NOMO-1 treated with DMSO at 0.1 percent for 48 hours (cell line): ENCODE measurements around the gene MTCP1.

Experiments
- DNase-seq: peaks from one replicate; lab custom pipeline; 2025; ENCODE audit not compliant: unreplicated experiment; lab: John Stamatoyannopoulos, UW

The MTCP1 gene

DNA sequence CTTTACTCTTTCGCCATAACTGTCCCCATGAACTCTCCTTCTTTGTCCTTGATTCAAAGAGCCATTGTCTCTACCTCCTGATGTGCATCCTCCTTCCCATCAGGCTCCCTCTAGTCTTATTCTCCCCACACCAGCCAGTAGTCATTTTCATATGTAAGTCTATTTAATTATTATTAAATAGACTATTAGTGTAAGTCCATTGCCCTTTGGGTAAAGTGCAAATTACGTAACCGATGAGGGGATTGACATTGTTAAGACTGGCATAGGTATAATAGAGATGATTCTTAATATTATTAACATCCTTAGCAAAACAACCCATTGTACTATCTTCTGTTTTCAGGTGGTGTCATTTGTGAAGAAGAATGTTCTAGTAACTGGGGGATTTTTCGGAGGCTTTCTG, 16.7 kb downstream of the MTCP1 start:
- DNase-seq: no peak

DNA sequence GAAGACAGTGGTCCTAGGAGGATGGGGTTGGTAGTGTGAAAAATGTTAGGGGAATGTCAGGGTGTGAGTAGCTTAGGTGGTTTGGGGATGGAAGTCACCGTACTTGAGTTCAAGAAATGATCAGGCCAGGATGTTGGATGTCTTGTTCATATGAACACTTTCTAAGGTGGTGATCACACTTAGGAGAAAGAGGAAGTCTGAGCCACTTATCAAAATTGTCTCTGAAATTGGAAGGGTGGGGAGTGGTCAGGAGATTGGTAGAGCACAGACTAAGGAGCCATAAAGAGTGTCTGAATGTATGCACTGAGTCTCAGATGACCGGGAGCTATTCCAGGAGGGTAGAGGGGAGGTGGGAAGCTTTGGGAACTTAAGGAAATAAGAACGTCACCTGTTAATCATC, 17.3 kb downstream of the MTCP1 start:
- DNase-seq: no peak

DNA sequence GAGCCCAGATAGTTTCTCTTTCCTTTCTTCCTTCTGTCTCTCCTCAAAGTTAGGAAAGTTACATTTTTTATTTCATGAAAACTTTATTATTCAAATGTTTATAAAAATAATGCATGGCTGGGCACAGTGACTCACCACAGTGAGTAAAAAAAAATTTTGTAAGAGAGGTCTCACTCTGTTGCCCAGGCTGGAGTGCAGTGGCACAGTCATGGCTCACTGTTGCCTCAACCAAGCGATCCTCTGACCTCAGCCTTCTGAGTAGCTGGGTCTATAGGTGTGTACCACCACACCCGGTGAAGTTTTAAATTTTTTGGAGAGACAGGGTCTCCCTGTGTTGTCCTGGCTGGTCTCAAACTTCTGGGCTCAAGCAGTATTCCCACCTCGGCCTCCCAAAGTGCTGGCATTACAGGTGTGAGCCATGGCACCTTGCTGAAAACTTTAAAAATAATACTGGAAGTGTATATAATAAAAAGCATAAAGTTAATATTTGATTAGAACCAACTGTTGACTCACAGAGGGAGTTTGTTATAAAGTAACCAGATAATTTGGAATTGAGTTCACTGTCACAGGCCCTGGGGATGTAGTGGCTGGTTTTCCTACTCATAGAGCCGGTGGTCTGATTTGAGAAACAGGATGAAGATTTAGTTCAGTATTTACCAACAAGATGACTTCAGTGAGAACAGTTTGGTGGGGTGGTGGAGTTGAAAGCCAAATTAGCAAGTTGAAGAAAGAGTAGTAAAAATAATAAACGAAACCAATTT, 18.0 kb downstream of the MTCP1 start:
- no peak for DNase-seq

DNA sequence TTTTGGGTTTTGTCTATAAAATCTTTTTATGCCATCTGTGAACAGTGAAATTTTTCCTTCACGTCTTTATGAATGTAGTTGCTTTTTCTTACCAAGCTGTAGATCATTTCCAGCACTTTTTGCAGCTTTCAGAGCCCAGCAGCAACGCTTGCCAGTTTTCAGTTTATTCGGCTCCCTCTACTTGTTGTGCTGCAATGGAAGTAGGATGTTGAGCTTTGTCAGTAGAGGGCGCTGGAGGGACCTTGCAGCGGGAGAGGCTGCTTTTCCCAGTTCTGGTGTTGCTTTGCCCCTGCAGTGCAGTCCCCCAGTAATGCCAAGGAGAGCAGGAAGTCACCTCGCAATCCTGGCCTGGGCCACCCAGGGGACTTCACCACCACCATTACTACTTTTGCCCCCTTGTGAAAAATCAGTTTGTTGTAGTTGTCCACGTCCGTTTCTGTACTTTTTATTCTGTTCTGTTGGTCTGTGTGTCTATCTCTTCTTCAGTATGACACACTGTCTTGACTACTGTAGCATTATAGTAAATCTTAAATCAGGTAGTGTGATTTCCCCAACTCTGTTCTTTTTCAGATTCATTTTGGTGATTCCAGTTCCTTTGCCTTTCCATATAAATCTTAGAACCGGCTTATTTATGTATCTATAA, 21.8 kb downstream of the MTCP1 start:
- peak; percentile 27 for DNase-seq

DNA sequence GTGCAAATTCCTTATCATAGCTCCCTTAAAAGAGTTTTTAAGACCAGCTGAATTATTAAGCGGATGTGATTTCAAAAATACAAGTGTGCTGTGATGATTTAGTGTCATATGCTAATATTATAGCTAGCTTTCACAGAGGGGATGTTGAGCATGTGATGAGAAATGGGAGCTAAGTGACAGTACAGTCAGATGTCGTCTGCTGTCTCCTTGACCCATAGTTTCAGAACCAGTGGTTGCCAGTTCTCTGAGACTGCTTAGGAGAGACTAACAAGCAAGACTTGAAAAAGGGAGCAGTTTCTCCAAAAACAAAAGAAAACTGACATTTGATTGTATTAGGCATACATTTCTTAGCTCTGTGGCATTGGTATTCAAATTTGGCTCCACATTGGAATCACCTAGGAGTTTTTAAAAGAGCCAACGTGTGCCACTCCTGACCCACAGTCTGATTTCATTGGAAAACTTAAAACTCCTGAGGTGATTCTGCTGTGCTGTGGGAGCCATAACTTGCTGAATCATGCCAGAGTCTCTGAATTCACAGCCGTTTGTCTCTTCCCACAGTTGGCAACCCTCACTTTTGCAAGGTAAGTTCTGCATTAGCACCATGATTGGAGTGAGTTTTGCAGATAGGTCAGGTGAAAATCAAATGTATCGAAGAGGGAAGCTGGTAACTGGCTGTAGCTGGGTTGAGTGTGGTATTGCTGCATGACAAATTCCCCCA, 24.0 kb downstream of the MTCP1 start:
- DNase-seq: no peak

DNA sequence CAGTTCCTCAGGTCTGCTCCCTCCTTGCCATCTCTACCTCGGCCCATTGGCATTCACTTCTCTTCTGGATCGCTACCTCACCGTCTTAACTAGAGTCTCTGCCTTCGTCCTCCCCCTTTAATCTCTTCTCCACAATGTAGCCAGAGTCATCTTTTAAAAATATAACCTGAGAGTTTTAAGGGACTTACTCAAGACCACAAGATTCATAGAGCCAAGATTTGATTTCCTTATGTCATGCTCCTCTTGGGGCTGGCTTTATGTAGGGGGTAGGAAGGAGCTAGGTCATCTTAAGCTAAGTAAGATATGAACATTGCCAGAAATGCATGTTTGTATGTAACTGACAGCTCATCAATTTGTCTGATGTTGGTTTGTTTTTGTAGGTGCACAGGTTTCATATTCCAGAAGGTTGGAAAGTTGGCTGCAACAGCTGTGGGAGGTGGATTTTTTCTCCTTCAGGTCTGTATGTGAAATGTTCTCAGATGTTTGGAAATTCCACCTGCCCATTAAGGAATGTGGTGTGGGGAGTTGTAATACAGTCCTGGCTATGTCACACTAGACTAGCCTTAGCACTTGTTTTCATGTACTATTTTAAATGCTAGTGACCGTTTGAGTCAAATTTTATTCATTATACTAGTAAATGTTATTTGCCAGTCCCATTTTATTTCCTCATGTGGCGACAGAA, 24.7 kb downstream of the MTCP1 start:
- no peak for DNase-seq

DNA sequence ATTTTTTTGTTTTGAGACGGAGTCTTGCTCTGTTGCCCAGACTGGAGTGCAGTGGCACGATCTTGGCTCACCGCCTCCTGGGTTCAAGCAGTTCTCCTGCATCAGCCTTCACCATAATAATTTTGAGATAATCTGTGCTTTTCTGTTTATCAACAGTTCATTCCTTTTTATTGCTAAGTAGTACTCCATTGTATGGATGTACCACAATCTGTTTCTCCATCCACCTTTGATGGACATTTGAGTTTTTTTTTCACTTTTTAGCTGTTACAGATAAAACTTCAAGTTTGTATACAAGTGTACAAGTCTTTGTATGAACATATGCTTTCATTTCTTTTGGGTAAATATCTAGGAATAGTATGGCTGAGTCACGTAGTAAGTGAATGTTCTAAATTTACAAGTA, 35.2 kb downstream of the MTCP1 start:
- no peak for DNase-seq

DNA sequence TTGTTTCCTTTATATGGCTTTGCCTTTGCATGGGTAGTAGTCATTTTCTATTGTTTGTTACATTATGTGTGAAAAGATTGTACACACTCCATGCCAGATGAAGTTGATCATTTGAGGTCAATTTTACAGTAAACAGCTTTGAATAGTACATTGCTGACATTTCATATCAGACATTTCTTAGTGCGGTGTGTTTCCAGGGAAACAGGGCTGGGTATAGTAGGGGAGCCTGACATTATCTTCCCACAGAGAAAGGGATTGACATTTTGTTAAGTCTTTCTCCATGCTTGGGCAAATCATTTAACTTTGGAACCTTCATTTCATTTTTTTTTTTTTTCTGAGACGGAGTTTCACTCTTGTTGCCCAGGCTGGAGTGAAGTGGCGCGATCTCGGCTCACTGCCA, 39.3 kb downstream of the MTCP1 start:
- DNase-seq: no peak

DNA sequence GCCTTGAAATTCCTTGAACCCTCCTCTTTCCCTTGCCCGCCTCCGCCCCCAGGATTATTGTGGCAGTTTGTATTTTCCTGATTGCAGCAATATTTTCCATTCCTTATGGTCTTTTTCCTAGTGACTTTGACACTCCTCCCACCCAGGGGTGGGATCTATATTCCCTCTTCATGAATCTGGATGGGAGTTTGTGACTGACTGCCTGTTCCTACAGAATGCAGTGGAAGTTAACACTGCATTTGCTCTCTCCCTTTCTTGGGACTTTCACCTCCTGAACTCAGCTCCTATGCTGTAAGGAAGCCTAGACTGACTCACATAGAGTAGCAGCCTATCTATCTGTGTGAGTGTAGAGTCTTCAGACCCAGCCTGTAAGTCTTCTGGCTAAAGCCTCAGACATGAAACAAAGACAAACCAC, 42.1 kb downstream of the MTCP1 start:
- no peak for DNase-seq

DNA sequence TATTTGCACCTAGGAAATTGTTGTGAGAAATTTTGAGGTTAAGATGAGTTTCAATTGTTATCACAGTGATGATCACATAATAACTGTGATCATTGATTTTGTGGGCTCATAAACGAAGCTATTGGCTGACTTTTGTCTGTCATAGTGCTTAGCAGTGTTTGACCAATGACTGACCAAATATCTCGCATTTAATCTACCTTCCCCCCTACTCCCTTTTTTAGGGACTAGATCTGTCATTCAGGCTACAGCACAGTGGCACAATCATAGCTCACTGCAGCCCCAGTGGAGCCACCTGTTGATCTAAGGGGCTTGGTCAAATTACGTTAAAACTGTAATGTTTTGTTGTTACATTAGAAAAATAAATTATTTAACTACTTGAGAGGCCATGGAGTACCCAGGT, 42.8 kb downstream of the MTCP1 start:
- no peak for DNase-seq

DNA sequence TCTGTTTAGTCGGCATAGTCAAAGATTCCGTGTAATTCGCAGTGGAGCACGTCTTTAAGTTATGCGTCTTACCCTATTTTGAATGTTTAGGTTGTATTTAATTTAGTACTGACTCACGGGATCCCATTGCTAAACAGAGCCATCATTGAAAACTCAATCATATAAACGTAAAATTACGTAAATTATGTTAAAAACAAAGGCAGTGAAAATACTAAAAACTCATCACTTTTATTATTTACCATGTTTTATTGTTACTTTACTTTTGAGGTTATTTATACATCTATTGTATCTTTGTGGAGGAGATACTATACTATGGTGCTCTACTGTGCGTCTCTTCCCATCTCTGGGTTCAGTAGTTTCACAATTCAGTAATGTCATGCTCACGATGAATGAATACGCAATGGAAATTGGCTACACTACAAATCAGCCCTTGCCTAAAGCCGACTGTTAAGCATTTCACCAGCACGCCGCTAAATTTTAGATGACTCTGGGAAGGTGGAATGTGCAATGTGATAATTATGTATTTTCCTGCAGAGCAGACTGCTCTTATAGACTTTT, 43.3 kb downstream of the MTCP1 start:
- DNase-seq: peak; percentile 58

DNA sequence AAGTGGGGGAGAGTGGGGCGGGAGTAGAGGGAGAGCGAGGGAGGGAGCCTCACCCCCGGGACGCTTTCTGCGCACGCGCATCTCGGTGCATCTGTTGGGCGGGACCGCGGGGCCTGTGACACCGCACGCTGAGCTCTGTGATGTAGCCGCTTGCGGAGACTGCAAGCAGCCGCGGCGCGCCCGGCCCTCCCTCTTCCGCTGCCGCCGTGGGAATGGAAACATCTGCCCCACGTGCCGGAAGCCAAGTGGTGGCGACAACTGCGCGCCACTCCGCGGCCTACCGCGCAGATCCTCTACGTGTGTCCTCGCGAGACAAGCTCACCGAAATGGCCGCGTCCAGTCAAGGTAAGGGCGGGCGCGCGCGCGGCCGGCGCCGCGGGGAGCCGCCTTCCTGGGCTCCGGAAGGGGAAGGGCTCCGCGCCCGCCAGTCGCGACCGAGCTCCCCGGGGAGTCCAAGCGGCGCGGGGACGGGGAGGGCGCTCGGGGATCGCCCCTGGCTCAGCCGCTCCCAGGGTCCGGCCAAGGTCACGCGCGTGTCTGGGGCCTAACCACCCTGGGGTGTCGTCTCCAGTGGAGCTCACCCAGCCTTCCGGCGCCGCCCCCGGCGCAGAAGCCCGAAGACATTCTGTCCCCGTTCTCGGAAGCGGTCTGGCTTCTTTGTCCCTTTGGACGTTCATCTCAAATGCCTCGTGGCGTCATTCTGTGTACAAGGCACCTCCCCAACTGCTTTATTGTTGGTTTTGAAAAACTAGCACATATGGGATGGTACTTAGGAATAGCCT, 44.0 kb downstream of the MTCP1 start, which contains the start of gene FUNDC2:
Gene FUNDC2, plus strand, starts transcription at position 118 of the 782 bp plus-strand sequence. Its CDS starts 95 bp downstream, at position 213.
- peak; percentile 85 for DNase-seq

DNA sequence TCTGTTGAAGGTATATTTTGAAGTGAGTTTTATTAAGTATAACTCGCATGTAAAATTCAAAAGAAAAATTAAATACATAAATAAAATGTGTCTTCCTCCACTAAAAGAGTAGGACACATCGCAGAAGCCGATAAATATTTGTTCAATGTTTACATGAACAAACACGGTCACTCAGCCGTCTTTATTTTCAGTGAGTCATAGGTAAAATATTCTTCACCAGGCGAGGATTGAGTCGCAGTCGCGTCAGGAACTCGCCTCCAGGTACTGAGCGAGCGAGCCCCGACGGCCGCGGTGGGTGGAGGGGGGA, 44.6 kb downstream of the MTCP1 start:
- no peak for DNase-seq

DNA sequence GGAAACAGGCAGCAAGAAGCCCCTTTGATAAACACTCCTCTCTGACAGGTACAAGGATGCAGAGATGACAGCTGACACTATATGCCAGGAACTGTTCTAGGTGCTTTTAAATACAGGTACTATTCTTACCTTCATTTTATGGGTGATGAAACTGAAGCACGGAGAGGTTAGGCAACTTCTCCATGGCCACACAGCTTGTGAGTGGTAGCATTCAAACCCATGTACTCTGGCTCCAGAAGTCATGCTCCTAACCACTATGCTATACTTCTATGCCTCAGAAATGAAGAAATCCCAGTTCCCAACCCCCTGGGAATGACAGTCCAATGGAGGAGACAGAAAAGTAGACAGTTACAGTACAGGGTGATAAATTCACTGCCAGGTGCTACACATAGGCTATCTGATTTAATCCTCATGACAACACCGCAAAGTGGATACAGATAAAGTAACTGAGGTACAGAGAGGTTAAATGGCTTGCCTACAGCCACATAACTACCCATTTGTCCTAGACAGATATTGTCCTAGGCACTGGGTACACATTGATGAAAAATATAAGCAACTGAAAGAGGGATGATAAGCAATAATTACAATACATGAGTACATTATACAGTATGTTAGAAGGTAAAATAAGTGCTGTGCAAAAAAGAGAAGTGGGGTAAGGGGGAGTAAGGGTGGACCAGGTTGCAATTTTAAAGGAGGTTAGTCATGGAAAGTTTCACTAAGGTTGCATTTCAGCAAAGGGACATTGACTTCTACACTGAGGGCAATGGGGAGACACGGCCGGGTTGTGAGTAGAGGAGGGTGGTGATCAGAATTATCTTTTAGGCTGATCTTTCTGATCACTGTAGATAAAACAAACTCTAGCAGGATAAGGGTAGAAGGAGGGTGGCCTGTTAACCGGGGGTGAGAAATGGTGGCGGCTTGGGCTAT, 46.8 kb downstream of the MTCP1 start:
- peak; percentile 24 for DNase-seq

DNA sequence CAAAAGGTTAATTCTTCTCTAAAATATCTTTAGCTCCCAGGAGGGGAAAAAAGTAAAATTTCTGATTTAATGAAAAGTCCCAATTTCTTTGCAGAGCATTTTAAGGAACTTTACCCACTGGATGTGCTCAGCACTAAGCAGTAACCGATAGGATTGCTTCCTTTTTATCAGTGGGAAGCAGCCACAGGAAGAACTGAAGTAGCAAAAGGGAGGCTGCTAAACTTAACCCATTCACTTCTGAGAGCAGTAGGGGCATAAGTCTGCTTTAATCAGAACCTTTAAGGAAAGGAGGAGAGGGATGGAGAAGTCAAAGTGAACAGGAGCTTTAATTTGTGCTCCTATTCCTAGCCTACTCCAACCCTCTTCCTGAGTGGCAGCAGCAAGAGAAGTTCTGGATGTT, 48.4 kb downstream of the MTCP1 start, which contains the start of gene F8:
Gene F8, minus strand, starts transcription at position 139 of the 400 bp plus-strand sequence. CDS start 171 bp downstream, outside the sequence.
- no peak for DNase-seq

DNA sequence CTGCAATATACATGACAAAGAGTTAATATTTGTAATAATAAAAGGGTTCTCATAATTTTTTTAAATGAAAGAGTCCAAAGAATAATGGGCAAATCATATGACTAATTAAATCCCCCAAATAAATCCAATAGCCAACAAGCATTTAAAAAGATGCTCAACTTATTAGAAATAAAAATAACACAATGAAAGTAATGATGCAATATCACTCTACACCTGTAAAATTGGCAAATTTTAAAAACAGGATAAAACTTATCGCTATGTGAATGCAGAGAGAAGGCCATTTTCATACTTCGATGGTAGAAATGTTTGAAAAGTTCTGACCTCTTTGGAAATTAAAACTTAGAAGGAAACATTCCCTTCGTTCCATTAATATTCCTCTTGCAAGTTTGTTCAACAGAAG, 50.3 kb downstream of the MTCP1 start:
- no peak for DNase-seq
